ENCODE results near the gene NPAS3.

NPAS3 gene

GRCh38 chr14:33291529-33292104 lies 352.9 kb downstream of the NPAS3 start:
- TF ChIP-seq CTCF (conservative IDR thresholded peaks at IDR 0.05) = no peak

GRCh38 chr14:33294419-33294818 lies 355.7 kb downstream of the NPAS3 start:
- H3K27ac ChIP-seq = no peak overlapping the region
- no peak for TF ChIP-seq CTCF (conservative IDR thresholded peaks at IDR 0.05)

More at GRCh38 chr14:33291529-33292104, 352.9 kb downstream of the NPAS3 start:
- H3K27ac ChIP-seq = no peak overlapping the region

GRCh38 chr14:33297565-33297964 lies 358.9 kb downstream of the NPAS3 start:
- no peak for TF ChIP-seq CTCF (conservative IDR thresholded peaks at IDR 0.05)
- no peak overlapping the region for H3K27ac ChIP-seq

- H3K27ac ChIP-seq = no peak overlapping the region
- no peak for TF ChIP-seq CTCF (conservative IDR thresholded peaks at IDR 0.05)
Observed at GRCh38 chr14:33307691-33308251, 369.1 kb downstream of the NPAS3 start.

GRCh38 chr14:33309106-33309505 lies 370.4 kb downstream of the NPAS3 start:
- no peak overlapping the region for H3K27ac ChIP-seq
- TF ChIP-seq CTCF (conservative IDR thresholded peaks at IDR 0.05) = no peak

GRCh38 chr14:33315217-33315616 lies 376.5 kb downstream of the NPAS3 start:
- TF ChIP-seq CTCF (conservative IDR thresholded peaks at IDR 0.05) = no peak
- H3K27ac ChIP-seq = no peak overlapping the region

- TF ChIP-seq CTCF (conservative IDR thresholded peaks at IDR 0.05) = no peak
- no peak overlapping the region for H3K27ac ChIP-seq
Observed at GRCh38 chr14:33315721-33316120, 377.0 kb downstream of the NPAS3 start.

Measured in VCaP (cell line).